Ecto neural progenitor cell (in vitro differentiated cells): ENCODE measurements around the gene B3GNT7.
"Not testable (repeated sequence)": the region's sequence is repeated elsewhere in the genome, so short reads cannot be mapped to it uniquely, and the experiment has no call there.

ENCODE experiments used
- DNase-seq: peaks from one replicate; pipeline ENCODE4 v3.0.0-alpha.2; 2018; ENCODE audit warnings: low spot score

Gene B3GNT7

DNA sequence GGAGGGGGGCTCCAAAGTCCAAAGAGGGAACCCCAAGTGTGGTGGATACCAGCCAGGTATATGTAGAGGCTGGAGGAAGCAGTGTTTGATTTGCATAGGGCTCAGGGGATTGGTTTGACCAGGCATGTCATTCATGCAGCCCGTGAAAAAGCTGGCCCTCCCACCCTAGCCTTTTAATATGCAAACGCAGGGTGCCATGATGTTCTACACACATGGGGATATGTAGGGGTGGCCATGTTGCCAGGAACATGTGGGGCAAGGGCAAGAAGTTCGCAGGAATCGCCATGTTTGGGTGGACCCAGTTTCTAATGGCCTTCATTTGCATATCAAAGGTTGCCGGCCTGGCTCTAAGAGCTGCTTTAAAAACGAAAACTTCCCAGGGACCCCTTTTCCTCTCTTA, 33.6 kb downstream of the B3GNT7 start:
- DNase-seq, result no peak

DNA sequence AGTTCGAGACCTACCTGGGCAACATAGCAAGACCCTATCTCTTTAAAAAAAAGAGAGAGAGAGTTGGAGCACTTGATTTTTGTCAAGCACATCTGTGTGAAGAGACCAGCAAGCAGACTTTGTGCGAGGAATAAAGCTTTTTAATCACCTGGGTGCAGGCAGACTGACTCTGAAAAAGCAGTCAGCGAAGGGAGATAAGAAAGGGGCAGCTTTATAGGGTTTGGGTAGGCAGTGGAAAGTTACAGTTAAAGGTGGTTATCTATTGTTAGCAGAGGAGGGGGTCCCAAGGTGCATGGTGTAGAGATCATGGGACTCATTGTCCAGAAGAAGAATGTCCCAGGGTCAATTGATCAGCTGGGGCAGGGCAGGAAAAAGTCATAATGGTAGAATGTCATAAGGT, 34.4 kb downstream of the B3GNT7 start:
- DNase-seq, result no peak

DNA sequence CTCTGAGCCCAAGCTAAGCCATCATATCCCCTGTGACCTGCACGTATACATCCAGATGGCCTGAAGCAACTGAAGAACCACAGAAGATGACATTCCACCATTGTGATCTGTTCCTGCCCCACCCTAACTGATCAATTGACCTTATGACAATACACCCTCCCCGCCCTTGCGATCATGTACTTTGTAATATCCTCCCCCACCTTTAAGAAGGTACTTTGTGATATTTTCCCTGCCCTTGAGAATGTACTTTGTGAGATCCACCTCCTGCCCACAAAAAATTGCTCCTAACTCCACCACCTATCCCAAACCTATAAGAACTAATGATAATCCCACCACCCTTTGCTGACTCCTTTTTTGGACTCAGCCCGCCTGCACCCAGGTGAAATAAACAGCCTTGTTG, 34.9 kb downstream of the B3GNT7 start:
- DNase-seq, result not testable (repeated sequence)

DNA sequence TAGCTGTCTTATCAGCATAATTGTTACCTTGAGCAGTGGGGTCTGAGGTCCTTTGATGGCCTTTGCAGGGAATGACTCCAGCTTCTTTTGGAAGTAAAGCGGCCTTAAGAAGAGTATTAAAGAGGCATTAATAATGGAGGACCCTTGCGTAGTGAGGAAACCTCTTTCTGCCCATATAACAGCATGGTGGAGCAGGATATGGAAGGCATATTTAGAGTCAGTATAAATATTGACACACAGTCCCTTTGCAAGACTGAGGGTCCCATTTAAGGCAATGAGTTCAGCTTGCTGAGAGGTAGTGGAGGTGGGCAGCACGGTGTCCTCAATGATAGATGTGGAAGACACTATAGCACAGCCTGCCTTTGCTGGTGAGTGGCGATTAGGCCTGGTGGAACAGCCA, 36.1 kb downstream of the B3GNT7 start:
- DNase-seq, result no peak

DNA sequence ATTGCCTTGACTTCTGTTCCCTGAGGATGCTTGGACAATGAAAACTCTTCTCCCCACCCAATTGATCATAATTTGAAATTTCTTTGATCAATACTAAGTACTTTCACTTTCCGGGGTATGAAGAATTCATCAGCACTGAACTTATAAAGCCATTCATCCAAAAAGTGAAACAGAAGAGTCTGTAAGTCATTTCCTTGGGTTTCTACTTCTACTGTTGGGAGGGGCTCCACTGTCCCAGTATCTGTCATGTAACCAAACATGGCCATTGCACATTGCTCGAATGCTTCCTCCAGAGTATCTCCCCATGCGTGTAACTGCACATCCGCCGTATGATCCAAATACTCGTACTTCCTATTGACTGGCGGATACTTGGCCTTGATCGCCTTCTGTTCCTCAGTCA, 38.5 kb downstream of the B3GNT7 start:
- DNase-seq, result no peak

DNA sequence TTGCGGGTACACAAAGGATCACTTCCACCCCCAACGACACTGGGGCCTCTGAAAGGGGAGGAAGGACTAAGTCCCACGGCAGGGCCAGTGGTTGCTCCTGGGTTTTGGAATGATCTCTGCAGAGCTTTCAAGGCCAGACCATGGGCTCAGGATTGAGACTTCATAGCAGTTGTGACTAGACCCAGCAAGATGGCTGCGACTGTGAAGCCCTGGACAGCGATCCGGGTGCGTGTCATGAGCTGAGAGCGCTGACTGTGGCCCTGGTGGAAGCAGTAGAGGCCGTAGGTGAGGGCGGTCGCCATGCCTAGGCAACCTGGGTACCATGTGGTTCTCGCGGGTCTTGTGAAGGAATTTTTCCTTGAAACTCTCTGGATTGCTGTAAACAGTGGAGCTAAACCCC, 41.4 kb downstream of the B3GNT7 start:
- DNase-seq, result no peak

DNA sequence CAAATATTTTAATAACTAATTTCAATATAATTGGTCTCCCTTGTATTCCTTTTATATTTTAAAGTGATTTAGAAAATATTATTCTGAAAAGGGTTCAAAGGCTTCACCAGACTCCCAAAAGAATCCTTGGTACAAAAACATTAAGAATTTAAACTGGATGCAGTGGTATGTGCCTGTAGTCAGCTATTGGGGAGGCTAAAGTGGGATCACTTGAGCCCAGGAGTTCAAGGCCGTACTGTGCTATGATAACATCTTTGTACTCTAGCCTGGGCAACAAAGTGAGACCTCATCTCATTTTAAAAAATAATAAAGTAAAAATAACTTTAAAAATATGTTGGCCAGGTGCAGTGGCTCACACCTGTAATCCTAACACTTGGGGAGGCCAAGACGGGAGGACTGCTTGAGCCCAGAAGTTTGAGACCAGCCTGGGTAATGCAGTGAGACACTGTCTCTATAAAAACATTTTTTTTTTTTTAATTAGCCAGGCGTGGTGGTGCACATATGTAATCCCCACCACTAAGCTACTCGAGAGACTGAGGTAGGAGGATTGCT, 54.1 kb downstream of the B3GNT7 start:
- DNase-seq, result no peak

DNA sequence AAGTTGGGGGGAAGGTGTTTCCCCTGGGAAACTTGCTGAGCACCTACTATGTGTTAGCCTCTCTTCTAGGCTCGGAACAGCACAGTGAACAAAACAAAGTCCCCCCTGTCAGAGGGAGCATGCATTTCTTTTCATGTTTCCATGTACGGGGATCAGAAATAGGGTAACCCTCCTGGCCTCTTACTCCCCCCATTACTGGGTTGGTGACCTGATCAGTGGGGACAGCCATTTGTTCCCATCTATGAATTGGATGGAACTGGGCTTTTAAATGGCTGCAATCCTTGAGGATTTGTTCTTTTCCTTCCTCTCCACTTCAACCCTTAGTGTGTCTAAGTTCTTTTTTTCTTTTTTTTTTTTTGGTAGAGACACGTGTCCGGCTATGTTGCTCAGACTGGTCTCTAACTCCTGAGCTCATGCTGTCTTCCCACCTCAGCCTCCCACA, 55.1 kb downstream of the B3GNT7 start:
- no peak for DNase-seq
